ENCODE data around the gene FHOD1. TPM values are rescaled to one million over a fixed set of nuclear protein-coding genes. Genes with fewer than 3 reads are reported as not detected.

Gene FHOD1
- total and polyA plus RNA-seq, 9 of the 15 experiments (the other 6 are each of a cell fraction or from before 2014, with no cell fraction given) = 18.7 to 126 (median 32.3) TPM

DNA sequence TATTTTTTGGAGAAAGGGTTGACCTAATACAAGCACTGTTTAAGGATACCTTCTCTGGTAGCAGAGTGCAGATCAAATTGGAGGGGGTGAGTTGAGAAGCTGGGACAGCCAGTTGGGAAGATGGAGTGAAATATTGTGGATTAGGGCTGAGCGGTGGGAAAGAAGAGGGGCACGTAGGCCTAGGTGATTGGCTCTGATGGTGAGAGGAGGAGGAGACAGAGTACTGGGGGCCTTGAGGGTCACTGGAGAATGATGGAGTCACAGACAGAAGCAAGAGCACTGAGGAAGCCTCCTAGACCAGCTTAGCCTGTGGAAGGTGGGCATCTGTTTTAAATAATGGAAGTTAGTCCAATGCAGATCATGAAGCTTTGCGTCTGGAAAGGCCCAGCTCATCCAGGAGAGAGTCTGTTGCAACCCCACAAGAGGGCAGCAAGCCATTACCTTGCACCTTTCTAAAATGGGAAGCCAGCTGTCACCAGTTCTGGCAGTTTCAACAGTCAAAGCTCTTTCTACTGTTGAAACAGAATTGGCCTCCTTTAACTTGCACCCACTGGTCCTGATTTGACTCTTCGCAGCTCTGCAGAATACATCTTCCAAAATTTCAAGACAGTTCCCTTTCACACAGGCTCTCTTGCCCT is 13.3 kb upstream of the FHOD1 start (continued):
- TF ChIP-seq, protein P1, sequence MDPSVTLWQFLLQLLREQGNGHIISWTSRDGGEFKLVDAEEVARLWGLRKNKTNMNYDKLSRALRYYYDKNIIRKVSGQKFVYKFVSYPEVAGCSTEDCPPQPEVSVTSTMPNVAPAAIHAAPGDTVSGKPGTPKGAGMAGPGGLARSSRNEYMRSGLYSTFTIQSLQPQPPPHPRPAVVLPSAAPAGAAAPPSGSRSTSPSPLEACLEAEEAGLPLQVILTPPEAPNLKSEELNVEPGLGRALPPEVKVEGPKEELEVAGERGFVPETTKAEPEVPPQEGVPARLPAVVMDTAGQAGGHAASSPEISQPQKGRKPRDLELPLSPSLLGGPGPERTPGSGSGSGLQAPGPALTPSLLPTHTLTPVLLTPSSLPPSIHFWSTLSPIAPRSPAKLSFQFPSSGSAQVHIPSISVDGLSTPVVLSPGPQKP (CRISPR knock-in tag; IDR thresholded peaks at IDR 0.05) = no peak
- TF ChIP-seq RFX1 (IDR thresholded peaks at IDR 0.05) (no peak), HDAC3 (IDR thresholded peaks at IDR 0.05; ENCODE audit: borderline replicate concordance, partially characterized antibody) (no peak), ZEB2 (IDR thresholded peaks at IDR 0.05) (no peak), BCL6 (CRISPR knock-in tag; IDR thresholded peaks at IDR 0.05) (no peak), BRD4 (IDR thresholded peaks at IDR 0.05) (no peak), ZNF444 (CRISPR knock-in tag; IDR thresholded peaks at IDR 0.05) (no peak), ZBED1 (IDR thresholded peaks at IDR 0.05) (no peak), MAFG (tag; conservative IDR thresholded peaks at IDR 0.05) (no peak), SPI1 (IDR thresholded peaks at IDR 0.05; ENCODE audit: borderline replicate concordance, low read depth, low read length) (peak; percentile 63; the same call in 1 of the 2 replicates), ELF4 (CRISPR knock-in tag; IDR thresholded peaks at IDR 0.05) (no peak), MIER1 (IDR thresholded peaks at IDR 0.05; ENCODE audit: low read depth) (no peak), ARNT (IDR thresholded peaks at IDR 0.05) (no peak), MYC (IDR thresholded peaks at IDR 0.05; ENCODE audit: low read depth, low read length) (no peak), MYC (CRISPR knock-in tag; IDR thresholded peaks at IDR 0.05; ENCODE audit: borderline replicate concordance, low read depth) (no peak), GATA2 (CRISPR knock-in tag; IDR thresholded peaks at IDR 0.05) (no peak), ZNF282 (CRISPR knock-in tag; IDR thresholded peaks at IDR 0.05) (no peak), TBP (optimal IDR thresholded peaks at IDR 0.05; ENCODE audit: low read depth, low read length) (no peak), ETV6 (IDR thresholded peaks at IDR 0.05; ENCODE audit: borderline replicate concordance in 1 of 2, low read depth in 2 of 2, low read length in 1 of 2) (no peak), ETV6 (CRISPR knock-in tag; IDR thresholded peaks at IDR 0.05; ENCODE audit: borderline replicate concordance) (no peak), ZNF696 (CRISPR knock-in tag; conservative IDR thresholded peaks at IDR 0.05) (no peak)
- TF ChIP-seq, protein P2, sequence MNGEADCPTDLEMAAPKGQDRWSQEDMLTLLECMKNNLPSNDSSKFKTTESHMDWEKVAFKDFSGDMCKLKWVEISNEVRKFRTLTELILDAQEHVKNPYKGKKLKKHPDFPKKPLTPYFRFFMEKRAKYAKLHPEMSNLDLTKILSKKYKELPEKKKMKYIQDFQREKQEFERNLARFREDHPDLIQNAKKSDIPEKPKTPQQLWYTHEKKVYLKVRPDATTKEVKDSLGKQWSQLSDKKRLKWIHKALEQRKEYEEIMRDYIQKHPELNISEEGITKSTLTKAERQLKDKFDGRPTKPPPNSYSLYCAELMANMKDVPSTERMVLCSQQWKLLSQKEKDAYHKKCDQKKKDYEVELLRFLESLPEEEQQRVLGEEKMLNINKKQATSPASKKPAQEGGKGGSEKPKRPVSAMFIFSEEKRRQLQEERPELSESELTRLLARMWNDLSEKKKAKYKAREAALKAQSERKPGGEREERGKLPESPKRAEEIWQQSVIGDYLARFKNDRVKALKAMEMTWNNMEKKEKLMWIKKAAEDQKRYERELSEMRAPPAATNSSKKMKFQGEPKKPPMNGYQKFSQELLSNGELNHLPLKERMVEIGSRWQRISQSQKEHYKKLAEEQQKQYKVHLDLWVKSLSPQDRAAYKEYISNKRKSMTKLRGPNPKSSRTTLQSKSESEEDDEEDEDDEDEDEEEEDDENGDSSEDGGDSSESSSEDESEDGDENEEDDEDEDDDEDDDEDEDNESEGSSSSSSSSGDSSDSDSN (IDR thresholded peaks at IDR 0.05; ENCODE audit: borderline replicate concordance in 1 of 2, low read depth in 2 of 2, low read length in 2 of 2) = no peak
- TF ChIP-seq, protein P3, sequence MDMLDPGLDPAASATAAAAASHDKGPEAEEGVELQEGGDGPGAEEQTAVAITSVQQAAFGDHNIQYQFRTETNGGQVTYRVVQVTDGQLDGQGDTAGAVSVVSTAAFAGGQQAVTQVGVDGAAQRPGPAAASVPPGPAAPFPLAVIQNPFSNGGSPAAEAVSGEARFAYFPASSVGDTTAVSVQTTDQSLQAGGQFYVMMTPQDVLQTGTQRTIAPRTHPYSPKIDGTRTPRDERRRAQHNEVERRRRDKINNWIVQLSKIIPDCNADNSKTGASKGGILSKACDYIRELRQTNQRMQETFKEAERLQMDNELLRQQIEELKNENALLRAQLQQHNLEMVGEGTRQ (CRISPR knock-in tag; IDR thresholded peaks at IDR 0.05) = no peak
- TF ChIP-seq, protein P4, sequence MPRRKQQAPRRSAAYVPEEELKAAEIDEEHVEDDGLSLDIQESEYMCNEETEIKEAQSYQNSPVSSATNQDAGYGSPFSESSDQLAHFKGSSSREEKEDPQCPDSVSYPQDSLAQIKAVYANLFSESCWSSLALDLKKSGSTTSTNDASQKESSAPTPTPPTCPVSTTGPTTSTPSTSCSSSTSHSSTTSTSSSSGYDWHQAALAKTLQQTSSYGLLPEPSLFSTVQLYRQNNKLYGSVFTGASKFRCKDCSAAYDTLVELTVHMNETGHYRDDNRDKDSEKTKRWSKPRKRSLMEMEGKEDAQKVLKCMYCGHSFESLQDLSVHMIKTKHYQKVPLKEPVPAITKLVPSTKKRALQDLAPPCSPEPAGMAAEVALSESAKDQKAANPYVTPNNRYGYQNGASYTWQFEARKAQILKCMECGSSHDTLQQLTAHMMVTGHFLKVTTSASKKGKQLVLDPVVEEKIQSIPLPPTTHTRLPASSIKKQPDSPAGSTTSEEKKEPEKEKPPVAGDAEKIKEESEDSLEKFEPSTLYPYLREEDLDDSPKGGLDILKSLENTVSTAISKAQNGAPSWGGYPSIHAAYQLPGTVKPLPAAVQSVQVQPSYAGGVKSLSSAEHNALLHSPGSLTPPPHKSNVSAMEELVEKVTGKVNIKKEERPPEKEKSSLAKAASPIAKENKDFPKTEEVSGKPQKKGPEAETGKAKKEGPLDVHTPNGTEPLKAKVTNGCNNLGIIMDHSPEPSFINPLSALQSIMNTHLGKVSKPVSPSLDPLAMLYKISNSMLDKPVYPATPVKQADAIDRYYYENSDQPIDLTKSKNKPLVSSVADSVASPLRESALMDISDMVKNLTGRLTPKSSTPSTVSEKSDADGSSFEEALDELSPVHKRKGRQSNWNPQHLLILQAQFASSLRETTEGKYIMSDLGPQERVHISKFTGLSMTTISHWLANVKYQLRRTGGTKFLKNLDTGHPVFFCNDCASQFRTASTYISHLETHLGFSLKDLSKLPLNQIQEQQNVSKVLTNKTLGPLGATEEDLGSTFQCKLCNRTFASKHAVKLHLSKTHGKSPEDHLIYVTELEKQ (CRISPR knock-in tag; IDR thresholded peaks at IDR 0.05) = no peak

Measured in K562 (cell line).